GM18507 (cell line): ENCODE measurements around the gene HSPB9.

Experiments
- DNase-seq: peaks from one replicate; pipeline ENCODE4 v3.0.0; 2011; ENCODE audit warnings: low read depth; ENCODE audit not compliant: insufficient read length; ENCODE audit errors: extremely low spot score
- FAIRE-seq: peaks from 2 replicates; lab custom pipeline; 2011; peaks lifted over from hg19 to GRCh38; lab: Jason Lieb, UNC

HSPB9 gene

GRCh38 chr17:42098730-42099399, 23.7 kb upstream of the HSPB9 start:
- FAIRE-seq (no peak), DNase-seq (no peak)

DNA sequence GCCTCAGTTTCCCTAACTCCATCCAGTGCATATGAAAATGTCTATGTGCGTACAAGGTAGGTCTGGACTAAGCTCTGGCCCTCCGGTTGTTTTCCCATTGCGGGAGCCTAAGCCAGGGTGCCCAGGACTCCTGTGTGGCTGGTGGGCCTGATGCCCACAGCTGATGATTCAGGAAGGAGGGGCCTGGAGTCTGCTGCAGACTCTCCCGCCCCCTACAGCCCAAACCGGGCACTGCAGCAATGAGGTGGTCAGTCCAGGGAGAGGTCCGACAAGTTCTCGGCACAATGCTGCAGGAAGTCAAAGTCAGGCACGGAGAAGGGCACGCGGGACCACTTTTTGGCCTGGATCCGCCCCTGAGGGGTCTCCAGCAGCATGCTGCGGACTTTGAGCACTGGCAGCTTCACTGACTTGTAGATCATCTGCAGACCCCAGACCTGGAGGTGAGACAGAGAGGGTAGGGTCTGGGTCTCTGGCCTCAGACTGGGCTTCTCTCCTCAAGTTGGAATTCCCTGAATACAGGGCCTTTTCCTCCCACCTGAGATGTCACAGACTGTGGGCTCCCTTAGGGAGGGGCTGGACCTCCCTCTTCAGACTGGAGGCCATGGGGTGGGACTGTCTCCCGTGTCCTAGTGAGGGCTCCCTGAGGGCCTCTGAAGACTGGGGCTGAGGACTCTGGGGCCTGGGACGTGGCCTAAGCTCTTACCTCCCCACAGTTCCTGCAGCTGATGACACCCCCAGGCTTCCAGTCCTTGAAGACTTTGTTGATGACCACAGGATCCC, 20.9 kb upstream of the HSPB9 start:
- DNase-seq, result peak; percentile 52
- FAIRE-seq, result peak; percentile 65

- no peak for FAIRE-seq
- DNase-seq, result no peak
Measured at GRCh38 chr17:42103221-42103954, 19.2 kb upstream of the HSPB9 start.

DNA sequence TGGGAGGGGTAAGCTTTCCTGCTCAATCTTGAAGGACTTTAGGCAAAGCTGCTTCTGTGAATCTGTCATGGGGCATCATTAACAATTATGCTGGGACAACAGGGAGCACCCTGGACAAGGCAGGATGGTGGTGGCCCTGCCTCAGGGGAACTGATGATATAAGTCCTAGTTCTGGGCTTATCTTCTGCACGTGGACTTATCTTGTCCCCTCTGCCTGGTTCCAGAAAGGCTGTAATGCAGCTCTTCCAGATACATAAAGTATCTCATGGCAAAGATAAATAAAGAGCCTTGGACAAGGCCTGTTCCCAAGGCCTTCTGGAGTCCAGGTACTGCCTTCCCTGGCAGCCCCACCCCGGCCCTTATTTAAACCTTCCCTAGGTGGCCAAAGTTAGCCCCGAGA, 18.3 kb upstream of the HSPB9 start:
- DNase-seq, result no peak
- FAIRE-seq, result no peak

DNA sequence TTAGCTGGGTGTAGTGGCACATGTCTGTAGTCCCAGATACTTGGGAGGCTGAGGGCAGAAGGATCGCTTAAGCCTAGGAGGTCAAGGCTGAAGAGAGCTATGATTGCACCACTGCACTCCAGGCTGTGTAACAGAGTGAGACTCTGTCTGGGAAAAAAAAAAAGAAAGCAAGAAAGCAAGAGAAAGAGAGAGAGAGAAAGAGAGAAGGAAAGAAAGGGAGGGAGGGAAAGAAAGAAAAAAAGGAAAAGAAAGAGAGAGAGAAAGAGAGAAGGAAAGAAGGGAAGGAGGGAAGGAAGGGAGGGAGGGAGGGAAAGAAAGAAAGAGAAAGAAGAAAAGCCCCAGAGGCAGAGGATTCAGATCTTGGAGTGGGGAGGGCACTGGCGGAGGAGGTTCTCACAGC, 16.6 kb upstream of the HSPB9 start:
- FAIRE-seq (no peak), DNase-seq (no peak)

- FAIRE-seq, result no peak
- DNase-seq, result no peak
Measured at GRCh38 chr17:42107124-42107523, 15.5 kb upstream of the HSPB9 start.

DNA sequence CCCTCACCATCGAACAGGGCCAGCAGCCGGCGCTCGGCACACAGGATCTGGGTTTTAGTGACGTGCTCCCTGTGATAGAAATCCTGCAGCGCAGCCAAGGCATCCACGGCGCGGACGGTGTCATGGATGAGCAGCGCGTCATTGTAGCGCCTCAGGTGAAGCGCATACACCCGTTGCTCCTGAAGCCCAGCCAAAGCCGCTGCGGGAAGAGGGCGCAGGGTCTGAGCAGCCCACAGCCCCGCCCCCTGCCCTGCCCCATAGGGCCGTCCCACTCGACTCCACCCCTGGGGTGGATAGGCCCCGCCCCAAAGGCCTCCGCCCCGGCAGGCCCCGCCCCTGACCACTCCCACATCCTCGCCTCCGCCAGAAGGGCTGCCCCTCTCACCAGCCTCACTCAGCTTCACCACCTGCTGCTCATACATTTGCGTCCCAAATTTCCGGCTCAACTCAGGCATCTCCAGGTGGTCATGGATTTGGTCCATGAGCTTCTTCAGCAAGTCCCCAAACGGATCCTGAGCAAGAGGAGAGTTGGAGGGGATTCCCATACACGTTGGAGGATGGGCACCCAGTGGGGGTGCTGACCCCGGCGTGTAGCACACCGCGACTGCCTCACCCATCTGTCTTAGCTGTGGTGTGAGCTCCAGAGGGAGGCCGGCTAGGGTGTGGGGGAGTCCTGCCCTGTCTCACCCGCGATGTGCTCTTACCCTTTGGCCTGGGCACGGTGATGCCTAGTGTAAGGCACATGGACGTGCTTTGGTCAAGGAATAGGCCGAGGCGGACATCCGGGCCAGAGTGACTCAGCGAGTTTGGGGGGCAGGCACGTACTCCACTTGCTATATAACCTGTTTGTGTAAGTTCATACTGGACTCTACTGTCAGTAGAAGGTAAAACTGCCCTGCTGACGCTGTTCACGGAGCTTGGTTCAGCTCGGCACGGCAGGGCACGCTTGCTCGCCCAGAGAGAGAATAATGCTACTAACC, 14.7 kb upstream of the HSPB9 start:
- peak; percentile 96 for FAIRE-seq
- DNase-seq, result peak; percentile 97

DNA sequence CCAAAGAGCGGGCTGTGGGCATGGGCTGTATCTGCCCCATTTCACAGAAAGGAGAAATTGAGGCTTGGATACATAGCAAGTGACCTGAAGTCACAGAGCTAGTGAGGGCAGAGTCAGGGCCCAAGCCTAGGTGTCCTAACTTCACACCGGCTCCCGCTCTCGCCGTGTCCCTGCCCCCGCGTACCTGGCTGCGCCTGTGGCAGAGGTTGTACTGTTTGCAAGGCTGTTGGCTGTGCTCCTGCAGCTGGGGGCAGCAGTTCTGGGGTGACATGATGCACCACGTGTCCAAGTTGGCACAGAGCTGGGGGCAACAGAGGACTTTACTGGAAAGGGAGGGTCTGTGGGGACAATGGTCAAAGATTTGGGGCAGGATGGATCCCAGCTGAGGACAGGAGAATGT, 13.5 kb upstream of the HSPB9 start:
- DNase-seq, result no peak
- FAIRE-seq, result no peak

GRCh38 chr17:42110301-42111264, 12.0 kb upstream of the HSPB9 start:
- FAIRE-seq (no peak), DNase-seq (no peak)

DNA sequence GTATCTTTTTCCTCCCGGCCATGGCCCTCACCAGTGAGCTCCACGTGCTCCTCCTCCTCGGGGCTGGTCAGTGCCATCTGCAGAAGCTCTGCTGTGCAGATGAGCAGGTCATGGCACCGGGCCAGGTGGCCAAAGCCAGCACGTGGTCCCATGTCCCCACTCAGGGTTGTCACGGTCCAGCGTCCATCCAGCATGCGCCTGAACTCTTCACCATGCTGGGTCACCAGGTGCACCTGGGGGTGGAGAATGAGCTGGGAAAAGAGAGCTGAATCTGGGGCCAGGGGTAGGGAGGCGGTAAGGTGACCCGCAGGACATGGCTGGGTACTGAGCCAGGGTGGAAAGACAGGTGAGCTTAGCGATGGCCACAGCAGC, 11.4 kb upstream of the HSPB9 start:
- FAIRE-seq (no peak), DNase-seq (no peak)

DNA sequence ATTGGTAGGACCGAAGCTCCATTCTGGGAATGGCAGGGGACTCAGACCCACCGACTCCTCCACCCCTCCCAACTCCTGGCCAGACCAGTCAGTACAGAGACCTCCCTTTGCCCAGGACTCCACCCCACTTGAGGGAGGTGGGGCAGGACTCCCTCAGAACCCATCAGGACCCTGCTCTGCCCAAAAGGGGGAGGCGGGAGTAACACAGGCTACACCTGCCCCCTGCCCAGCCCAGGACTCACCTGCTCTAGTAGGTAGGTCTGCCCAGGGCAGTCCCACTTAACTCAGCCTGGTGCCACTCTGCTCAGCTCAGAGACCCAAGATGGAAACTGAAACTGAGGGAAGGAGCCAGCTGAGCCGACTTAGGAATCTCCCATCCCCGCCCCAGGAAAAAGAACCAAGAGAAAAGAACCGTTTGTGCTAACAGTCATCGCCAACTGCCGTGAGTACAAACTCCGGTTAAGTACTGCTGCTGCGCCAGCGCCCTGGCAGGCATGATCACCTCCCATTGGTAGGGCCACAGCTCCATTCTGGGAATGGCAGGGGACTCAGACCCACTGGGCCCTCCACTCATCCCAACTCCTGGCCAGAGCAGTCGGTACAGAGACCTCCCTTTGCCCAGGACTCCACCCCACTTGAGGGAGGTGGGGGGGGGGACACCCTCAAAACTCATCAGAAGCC, 10.6 kb upstream of the HSPB9 start:
- FAIRE-seq, result peak; percentile 48
- no peak for DNase-seq

GRCh38 chr17:42112552-42113176, 9.9 kb upstream of the HSPB9 start, which contains the start of gene DHX58:
TSS of gene DHX58 (minus strand) at chr17:42112714. CDS start at chr17:42111892, 822 bp downstream.
- FAIRE-seq (peak; percentile 100), DNase-seq (peak; percentile 83)

DNA sequence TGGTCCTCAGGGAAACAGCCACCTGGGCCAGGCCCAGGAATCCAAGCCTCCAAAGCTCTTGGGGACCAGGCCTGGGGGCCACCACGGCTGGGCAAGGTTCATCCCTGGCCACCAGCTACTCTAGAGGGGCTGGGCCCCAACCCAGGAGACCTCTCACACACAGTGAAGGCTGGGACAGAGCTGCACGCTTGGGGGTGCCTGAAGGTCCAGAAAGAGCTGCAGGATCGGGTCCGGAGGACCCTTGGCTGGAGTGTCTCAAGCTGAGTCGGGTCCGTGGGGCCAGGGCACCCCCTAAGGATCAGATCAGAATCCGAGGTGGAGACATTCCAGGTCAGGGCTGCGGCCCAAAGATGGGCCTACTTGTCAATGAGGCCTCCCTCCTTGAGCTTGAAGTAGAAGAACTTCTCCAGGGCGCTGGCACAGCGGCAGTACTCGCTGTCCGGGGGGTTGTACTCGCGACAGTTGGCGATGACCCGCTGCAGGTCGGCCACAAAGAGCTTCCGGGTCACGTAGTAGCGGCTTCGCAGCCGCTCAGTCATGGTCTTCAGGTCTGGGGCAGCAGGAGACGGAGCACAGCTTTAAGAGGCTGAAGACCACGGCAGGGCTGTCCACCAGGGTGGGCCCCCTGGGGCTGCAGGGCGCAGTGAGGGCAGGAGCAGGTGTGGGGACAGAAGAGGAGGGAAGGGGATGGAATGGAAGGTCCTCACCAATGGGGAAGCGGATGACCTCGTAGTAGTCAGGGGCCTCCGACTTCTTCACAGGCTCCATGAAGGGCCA, 9.1 kb upstream of the HSPB9 start:
- FAIRE-seq (no peak), DNase-seq (no peak)

- no peak for FAIRE-seq
- no peak for DNase-seq
Measured at GRCh38 chr17:42114118-42114517, 8.5 kb upstream of the HSPB9 start.

DNA sequence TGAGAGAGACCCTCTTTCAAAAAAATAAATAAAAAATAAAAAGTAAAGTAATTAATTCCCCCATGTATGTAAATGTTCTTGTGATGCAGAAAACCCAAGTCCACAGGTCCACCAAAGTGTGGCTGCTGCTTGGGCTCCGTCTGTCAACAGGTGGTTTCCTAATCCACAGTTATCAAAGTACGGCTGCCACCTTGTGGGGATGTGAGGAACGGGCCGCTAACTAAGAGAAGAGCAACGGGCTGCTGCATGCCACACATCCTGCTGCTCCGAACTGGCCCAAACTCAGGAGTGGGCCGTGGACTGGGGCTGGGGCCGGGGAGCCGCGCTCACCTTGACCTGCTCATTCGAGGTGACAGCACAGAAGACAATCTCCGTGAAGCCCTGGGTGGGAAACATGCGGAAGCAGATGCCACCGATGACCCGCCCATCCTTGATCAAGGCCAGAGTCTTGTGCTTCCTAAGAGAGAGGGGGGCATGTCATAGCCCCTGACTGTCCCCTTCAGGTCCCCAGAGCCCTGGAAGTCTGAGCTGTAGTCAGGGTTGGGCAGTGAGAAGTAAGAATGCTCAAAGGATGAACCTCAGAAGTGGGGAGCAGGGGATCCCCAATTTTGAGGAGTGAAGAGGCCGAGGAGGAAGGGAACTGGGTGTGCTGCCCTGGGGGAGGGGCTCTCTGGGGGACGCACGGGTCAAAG, 5.8 kb upstream of the HSPB9 start:
- FAIRE-seq (peak; percentile 98), DNase-seq (peak; percentile 50)
